Small intestine (tissue), 7 donors: ENCODE data around the gene C1orf21. TPM values are rescaled to one million over a fixed set of nuclear protein-coding genes. Genes with fewer than 3 reads are reported as not detected.
A peak's percentile ranks its signal among the peaks of the same experiment; 100 is the strongest.

Experiments used
- DNase-seq, 2 donors: peaks; one replicate each; pipeline versions ENCODE4 v3.0.0 to v3.0.0-alpha.2; 2013
- FAIRE-seq: peaks from 2 replicates; lab custom pipeline; 2012; peaks lifted over from hg19 to GRCh38; lab: Jason Lieb, UNC
- H3K27ac ChIP-seq, 3 donors: one replicate each; pipeline ENCODE4 v1.5.1; 2013; ENCODE audit warnings: low read length in 2 of 3, mild to moderate bottlenecking in 2 of 3, control low read depth in 1 of 3, inconsistent platforms in 1 of 3, low read depth in 1 of 3, moderate library complexity in 1 of 3
- H3K27me3 ChIP-seq, 3 donors: one replicate each; pipeline ENCODE4 v1.6.1; 2013; ENCODE audit warnings: low read length in 3 of 3, inconsistent platforms in 1 of 3; ENCODE audit not compliant: control insufficient read depth in 3 of 3, insufficient read depth in 3 of 3
- H3K36me3 ChIP-seq, 3 donors: one replicate each; pipeline ENCODE4 v1.6.1; 2013; ENCODE audit warnings: low read length in 3 of 3, inconsistent platforms in 1 of 3, low read depth in 1 of 3, mild to moderate bottlenecking in 1 of 3, moderate library complexity in 1 of 3; ENCODE audit not compliant: control insufficient read depth in 3 of 3, insufficient read depth in 2 of 3
- H3K4me1 ChIP-seq, 3 donors: one replicate each; pipeline ENCODE4 v1.6.1; 2013; ENCODE audit warnings: low read length in 2 of 3, inconsistent platforms in 1 of 3, low read depth in 1 of 3, mild to moderate bottlenecking in 1 of 3, moderate library complexity in 1 of 3; ENCODE audit not compliant: control insufficient read depth in 3 of 3, insufficient read depth in 2 of 3
- H3K4me3 ChIP-seq, 3 donors: one replicate each; pipeline ENCODE4 v1.5.1; 2013; ENCODE audit warnings: low read length in 3 of 3, control low read depth in 1 of 3, inconsistent platforms in 1 of 3, low read depth in 1 of 3, mild to moderate bottlenecking in 1 of 3, moderate library complexity in 1 of 3
- H3K9me3 ChIP-seq, 2 donors: one replicate each; pipeline ENCODE4 v1.6.1; 2013; ENCODE audit warnings: low read depth in 1 of 2, low read length in 1 of 2; ENCODE audit not compliant: control insufficient read depth in 2 of 2, insufficient read depth in 1 of 2
- WGBS, 3 donors: extraction: QIAGEN DNeasy Blood & Tissue Kit; methylation state at CpG; one replicate each; pipeline ENCODE4 v1.1.7; 2013; 5-methylcytosine and 5-hydroxymethylcytosine counted together
- polyA plus RNA-seq, 4 donors: library from polyadenylated mRNA; stranded (reverse) in 3 of 4; unstranded in 1 of 4; fragments of 200-250 nt in 3 of 4; fragments of 120-200 nt in 1 of 4; gene quantifications; one replicate each; pipeline versions ENCODE4 v1.2.1 to v1.2.3, GENCODE V29; 2013
- donor health status: healthy with polysubstance abuse.
- donor health status: control.
- donor health status: control.
- donor health status: Bipolar disorder and iron deficiency.
- donor health status: healthy.

The C1orf21 gene
- polyA plus RNA-seq, 4 donors: 36.5 to 78.3 (median 58.9) TPM

GRCh38 chr1:184479435-184480167 lies 92.8 kb downstream of the C1orf21 start:
- WGBS, 3 donors: 22 to 72% (median 39%) methylated on average over 14 of the region's 14 CpGs
- FAIRE-seq: no peak
- Histone ChIP-seq H3K27me3 (no peaks in the 10 kb centered on the region), H3K9me3 (peaks cover 0 to 6% of the 10 kb centered on the region in 2 donors), H3K4me1 (peaks cover 7 to 51% (median 12%) of the 10 kb centered on the region in 3 donors), H3K4me3 (no peak overlapping the region), H3K36me3 (peaks cover 0 to 13% (median 0%) of the 10 kb centered on the region in 3 donors), H3K27ac (peak overlapping the region; percentile 68 to 78 (median 72))
- peak; percentile 90 to 94 for DNase-seq

DNA sequence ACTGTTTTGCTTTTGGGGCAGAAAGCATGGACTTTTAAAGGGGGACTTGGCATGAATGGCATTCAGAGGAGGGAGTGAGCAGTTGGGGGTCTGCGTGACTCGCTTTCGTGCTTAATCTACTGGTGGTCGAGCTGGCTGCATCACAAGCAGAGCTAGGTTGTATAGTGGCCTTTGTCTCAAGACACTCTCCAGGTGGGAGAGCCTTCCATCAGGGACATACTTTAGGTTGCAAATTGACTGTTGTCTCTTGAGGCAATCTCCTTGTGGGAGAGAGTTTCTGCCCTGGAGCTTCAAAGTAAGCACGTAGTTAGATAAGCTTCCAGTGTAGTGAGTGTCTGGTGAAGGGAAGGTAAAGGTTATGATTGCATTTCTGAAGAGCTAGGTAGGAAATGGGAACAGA lies 93.9 kb downstream of the C1orf21 start:
- peak in 1 of 2 donors; percentile 35 for DNase-seq
- no peak for FAIRE-seq
- peaks cover 11 to 61% (median 15%) of the 10 kb centered on the region in 3 donors for H3K4me1 ChIP-seq

GRCh38 chr1:184482136-184482535 lies 95.3 kb downstream of the C1orf21 start:
- Histone ChIP-seq H3K4me3 (no peak overlapping the region), H3K36me3 (peaks cover 0 to 11% (median 0%) of the 10 kb centered on the region in 3 donors), H3K4me1 (peaks cover 11 to 75% (median 22%) of the 10 kb centered on the region in 3 donors), H3K27ac (peak overlapping the region in 2 of 3 donors; percentile 29 to 46), H3K9me3 (no peaks in the 10 kb centered on the region), H3K27me3 (no peaks in the 10 kb centered on the region)
- WGBS, 3 donors: 66 to 92% (median 77%) methylated on average over 5 of the region's 5 CpGs
- DNase-seq: no peak
- FAIRE-seq: no peak

More for the DNA sequence above, 93.9 kb downstream of the C1orf21 start:
- Histone ChIP-seq H3K4me3 (no peak overlapping the region), H3K9me3 (no peaks in the 10 kb centered on the region), H3K27me3 (no peaks in the 10 kb centered on the region), H3K27ac (peak overlapping the region in 2 of 3 donors; percentile 37 to 78), H3K36me3 (peaks cover 0 to 10% (median 0%) of the 10 kb centered on the region in 3 donors)
- WGBS, 3 donors: 81 to 94% (median 93%) methylated on average over 5 of the region's 5 CpGs

DNA sequence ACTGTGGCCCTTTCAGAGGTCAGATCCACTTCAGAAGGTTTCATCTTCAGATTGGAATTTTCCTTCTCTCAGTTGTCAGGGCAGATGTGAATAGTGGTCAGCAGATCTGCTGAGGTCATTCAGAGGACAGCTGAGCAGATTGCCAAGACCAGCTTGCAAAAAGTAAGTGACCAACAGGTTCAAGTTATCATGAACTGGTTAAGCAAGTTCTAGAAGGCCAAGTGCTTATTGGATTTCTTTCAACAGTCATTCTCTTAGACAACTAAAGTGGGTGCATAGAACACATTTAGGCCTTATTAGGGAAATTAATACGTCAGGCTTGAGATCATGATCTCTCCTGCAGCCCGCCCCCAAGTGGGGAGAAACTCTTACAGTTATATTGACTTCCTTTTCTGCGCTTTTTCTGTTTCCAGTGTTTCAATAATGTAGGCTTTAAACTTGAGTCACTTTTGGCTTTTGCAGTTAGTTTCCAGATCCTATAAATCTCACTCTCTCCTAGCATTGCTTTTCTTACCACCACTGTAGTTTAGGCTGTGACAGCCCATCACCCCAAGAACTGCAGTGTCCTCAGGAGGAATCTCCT lies 96.4 kb downstream of the C1orf21 start:
- H3K4me3 ChIP-seq: no peak overlapping the region
- peak; percentile 35 to 52 for DNase-seq
- WGBS, 3 donors: 47 to 61% (median 52%) methylated on average over 3 of the region's 3 CpGs
- peaks cover 0 to 8% (median 0%) of the 10 kb centered on the region in 3 donors for H3K36me3 ChIP-seq
- H3K27me3 ChIP-seq: no peaks in the 10 kb centered on the region
- H3K4me1 ChIP-seq: peaks cover 11 to 83% (median 27%) of the 10 kb centered on the region in 3 donors
- no peaks in the 10 kb centered on the region for H3K9me3 ChIP-seq
- H3K27ac ChIP-seq: peak overlapping the region in 2 of 3 donors; percentile 29 to 84
- FAIRE-seq: no peak

GRCh38 chr1:184485751-184486723 lies 99.2 kb downstream of the C1orf21 start:
- H3K4me1 ChIP-seq: peaks cover 12 to 79% (median 28%) of the 10 kb centered on the region in 3 donors
- no peak overlapping the region for H3K4me3 ChIP-seq
- FAIRE-seq (no peak), DNase-seq (peak in 1 of 2 donors; percentile 36)
- peaks cover 0 to 5% (median 0%) of the 10 kb centered on the region in 3 donors for H3K36me3 ChIP-seq
- H3K27me3 ChIP-seq: no peaks in the 10 kb centered on the region
- WGBS, 3 donors: 48 to 60% (median 55%) methylated on average over 9 of the region's 9 CpGs
- no peaks in the 10 kb centered on the region for H3K9me3 ChIP-seq
- H3K27ac ChIP-seq: peak overlapping the region; percentile 8 to 62 (median 43)

DNA sequence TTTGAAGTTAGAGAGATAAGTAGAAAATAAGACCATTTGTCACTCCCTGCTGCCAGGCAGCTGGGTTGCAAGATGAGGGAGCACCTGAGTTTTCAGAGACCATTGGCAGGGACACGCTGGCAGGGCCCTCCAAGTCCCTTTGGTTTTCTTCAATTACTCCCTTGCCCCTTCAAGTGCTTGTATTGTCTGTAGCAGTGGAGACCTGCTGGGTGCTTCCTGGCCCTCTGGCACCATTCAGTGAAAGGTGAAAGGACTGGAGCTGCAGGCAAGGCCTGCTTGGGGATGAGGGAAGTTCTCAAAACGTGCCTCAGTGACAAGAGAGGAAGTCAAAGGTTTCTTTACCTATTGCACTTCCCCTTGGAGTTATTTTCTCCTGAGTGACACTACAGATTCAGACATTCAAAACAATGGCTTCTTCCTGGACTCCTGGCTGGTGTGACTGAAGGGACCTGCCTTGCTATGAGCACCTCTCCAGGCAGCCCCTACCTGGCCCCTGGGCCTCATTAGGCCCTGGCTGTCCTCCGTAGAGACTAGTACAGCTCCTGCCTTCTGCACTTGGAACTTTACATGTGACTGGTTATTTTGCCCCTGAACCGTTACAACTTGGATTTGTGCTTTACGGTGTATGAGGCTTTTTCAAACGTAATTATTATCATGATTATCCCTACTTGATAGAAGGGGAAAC lies 100.1 kb downstream of the C1orf21 start:
- Histone ChIP-seq H3K27me3 (no peaks in the 10 kb centered on the region), H3K27ac (peak overlapping the region in 2 of 3 donors; percentile 43 to 64), H3K4me3 (no peak overlapping the region), H3K4me1 (peaks cover 11 to 78% (median 32%) of the 10 kb centered on the region in 3 donors), H3K36me3 (peaks cover 0 to 5% (median 0%) of the 10 kb centered on the region in 3 donors), H3K9me3 (no peaks in the 10 kb centered on the region)
- 54 to 65% (median 63%) methylated on average over 6 of the region's 6 CpGs for WGBS, 3 donors
- FAIRE-seq (no peak), DNase-seq (no peak)

DNA sequence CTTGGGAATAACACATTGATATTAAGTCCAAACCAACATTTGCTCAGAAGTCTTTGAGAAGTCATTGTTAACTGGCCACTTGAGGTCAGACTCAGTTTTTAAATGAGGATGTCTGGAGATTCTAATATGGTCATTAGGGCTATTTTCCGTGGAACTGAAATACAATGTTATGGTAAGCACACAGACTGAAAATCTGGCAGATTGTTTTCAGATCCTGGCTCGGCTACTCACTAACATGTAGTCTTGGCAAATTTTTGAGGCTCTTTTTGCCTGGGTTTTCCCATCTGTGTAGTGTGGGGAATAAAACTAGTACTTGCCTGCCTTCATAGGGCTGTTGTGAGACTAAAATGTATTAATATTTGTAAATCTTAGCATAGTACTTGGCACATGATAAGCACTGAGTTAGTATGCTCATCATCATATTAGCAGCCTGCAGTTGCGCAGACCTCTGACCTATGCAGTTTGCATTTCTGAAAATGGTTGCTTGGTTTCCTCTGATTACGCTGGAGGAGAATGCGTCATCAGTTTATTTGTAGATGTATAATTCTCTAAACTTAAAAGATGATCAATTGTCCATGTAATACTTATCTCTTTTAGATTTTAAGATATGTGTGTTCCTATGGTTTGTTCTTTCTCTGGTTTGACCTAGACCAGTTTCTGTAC lies 100.8 kb downstream of the C1orf21 start:
- Histone ChIP-seq H3K27ac (no peak overlapping the region), H3K9me3 (no peaks in the 10 kb centered on the region), H3K27me3 (no peaks in the 10 kb centered on the region), H3K36me3 (peaks cover 0 to 2% (median 0%) of the 10 kb centered on the region in 3 donors), H3K4me3 (no peak overlapping the region), H3K4me1 (peaks cover 11 to 80% (median 34%) of the 10 kb centered on the region in 3 donors)
- DNase-seq: no peak
- FAIRE-seq: no peak
- 86 to 98% (median 91%) methylated on average over 5 of the region's 5 CpGs for WGBS, 3 donors
